ENCODE measurements around the gene ARL5A.
A peak's percentile ranks its signal among the peaks of the same experiment; 100 is the strongest.

The ARL5A gene

GRCh38 chr2:151841047-151841424, 12.8 kb upstream of the ARL5A start:
- no peak for DNase-seq (ENCODE audit: low read depth)
- no peak overlapping the region for H3K4me3 ChIP-seq (ENCODE audit: low read depth, low read length)
- TF ChIP-seq, protein P1, sequence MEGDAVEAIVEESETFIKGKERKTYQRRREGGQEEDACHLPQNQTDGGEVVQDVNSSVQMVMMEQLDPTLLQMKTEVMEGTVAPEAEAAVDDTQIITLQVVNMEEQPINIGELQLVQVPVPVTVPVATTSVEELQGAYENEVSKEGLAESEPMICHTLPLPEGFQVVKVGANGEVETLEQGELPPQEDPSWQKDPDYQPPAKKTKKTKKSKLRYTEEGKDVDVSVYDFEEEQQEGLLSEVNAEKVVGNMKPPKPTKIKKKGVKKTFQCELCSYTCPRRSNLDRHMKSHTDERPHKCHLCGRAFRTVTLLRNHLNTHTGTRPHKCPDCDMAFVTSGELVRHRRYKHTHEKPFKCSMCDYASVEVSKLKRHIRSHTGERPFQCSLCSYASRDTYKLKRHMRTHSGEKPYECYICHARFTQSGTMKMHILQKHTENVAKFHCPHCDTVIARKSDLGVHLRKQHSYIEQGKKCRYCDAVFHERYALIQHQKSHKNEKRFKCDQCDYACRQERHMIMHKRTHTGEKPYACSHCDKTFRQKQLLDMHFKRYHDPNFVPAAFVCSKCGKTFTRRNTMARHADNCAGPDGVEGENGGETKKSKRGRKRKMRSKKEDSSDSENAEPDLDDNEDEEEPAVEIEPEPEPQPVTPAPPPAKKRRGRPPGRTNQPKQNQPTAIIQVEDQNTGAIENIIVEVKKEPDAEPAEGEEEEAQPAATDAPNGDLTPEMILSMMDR (IDR thresholded peaks at IDR 0.05; ENCODE audit: low read depth, low read length, missing control alignments) = no peak

- TF ChIP-seq, protein P1 (IDR thresholded peaks at IDR 0.05; ENCODE audit: low read depth, low read length, missing control alignments) = no peak
- DNase-seq (ENCODE audit: low read depth) = peak; percentile 86
- no peak overlapping the region for H3K4me3 ChIP-seq (ENCODE audit: low read depth, low read length)
Observed at GRCh38 chr2:151840216-151841046, 12.2 kb upstream of the ARL5A start.

GRCh38 chr2:151837926-151838325, 9.7 kb upstream of the ARL5A start:
- TF ChIP-seq, protein P1 (IDR thresholded peaks at IDR 0.05; ENCODE audit: low read depth, low read length, missing control alignments) = no peak
- H3K4me3 ChIP-seq (ENCODE audit: low read depth, low read length) = no peak overlapping the region
- DNase-seq (ENCODE audit: low read depth) = no peak

- TF ChIP-seq, protein P1 (IDR thresholded peaks at IDR 0.05; ENCODE audit: low read depth, low read length, missing control alignments) = no peak
- no peak overlapping the region for H3K4me3 ChIP-seq (ENCODE audit: low read depth, low read length)
- peak; percentile 66 for DNase-seq (ENCODE audit: low read depth)
Observed at GRCh38 chr2:151833984-151834383, 5.8 kb upstream of the ARL5A start.

GRCh38 chr2:151830961-151831360, 2.7 kb upstream of the ARL5A start:
- DNase-seq (ENCODE audit: low read depth) = no peak
- TF ChIP-seq, protein P1 (IDR thresholded peaks at IDR 0.05; ENCODE audit: low read depth, low read length, missing control alignments) = no peak
- no peak overlapping the region for H3K4me3 ChIP-seq (ENCODE audit: low read depth, low read length)

DNA sequence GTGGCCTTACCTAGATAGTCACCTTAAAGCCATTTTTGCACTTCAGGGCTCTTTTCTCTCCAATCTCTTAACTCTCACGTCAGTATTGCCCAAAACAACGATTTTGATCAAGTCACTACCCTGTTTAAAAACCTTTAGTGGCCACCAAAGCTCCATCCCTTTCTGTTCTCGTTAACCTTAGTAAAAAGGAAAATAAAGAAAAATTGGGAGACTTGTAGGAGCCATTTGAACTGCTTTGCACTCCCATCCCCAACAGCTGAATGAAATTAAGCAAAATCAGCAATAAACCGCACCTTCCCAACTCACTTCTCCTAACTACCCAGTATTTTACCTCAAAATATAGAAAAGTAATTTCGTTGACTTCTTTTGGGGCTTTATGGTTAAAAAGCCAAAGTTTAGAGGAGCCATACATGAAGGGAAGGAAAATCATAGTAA, 686 bp upstream of the ARL5A start:
- TF ChIP-seq, protein P1 (IDR thresholded peaks at IDR 0.05; ENCODE audit: low read depth, low read length, missing control alignments) = no peak
- H3K4me3 ChIP-seq (ENCODE audit: low read depth, low read length) = peak overlapping the region; percentile 25; the same call in 1 of the 2 replicates
- no peak for DNase-seq (ENCODE audit: low read depth)
